Colonic mucosa (tissue), 4 donors: ENCODE results near the gene COL20A1. TPM values are rescaled to one million over a fixed set of nuclear protein-coding genes. Genes with fewer than 3 reads are reported as not detected.
"Not testable (repeated sequence)": the region's sequence is repeated elsewhere in the genome, so short reads cannot be mapped to it uniquely, and the experiment has no call there.

Experiments used
- DNase-seq: peaks from one replicate; pipeline ENCODE4 v3.0.0-alpha.2; 2020
- H3K27ac ChIP-seq: fragments of 200-600 bp; one replicate; pipeline ENCODE4 v1.8.0; 2021
- H3K27me3 ChIP-seq: fragments of 200-600 bp; one replicate; pipeline ENCODE4 v1.8.0; 2021
- H3K36me3 ChIP-seq: fragments of 200-600 bp; one replicate; pipeline ENCODE4 v1.8.0; 2021
- H3K4me1 ChIP-seq: fragments of 200-600 bp; one replicate; pipeline ENCODE4 v1.8.0; 2021; ENCODE audit warnings: mild to moderate bottlenecking
- H3K4me3 ChIP-seq: fragments of 200-600 bp; one replicate; pipeline ENCODE4 v1.8.0; 2021
- H3K9ac ChIP-seq, 2 donors: one replicate each; pipeline ENCODE4 v1.7.0; 2013; ENCODE audit warnings: control low read depth in 2 of 2, low read depth in 2 of 2, low read length in 2 of 2
- H3K9me3 ChIP-seq: fragments of 200-600 bp; one replicate; pipeline ENCODE4 v1.8.0; 2021
- intact Hi-C: fragments of 100-400 bp; cut with DNase I; formaldehyde crosslinking; loops from one replicate; pipeline ENCODE4 v1.14.1; 2022
- total RNA-seq, 2 donors: library from RNA; stranded (reverse); fragmentation: NEBNext Ultra II Directional in 1 of 2; extraction: Animal tissue kit (Norgen Biotek cat#: 25700) in 1 of 2; gene quantifications; one replicate each; pipeline ENCODE4 v1.2.1, GENCODE V29; 2021
- TF ChIP-seq, protein P1 (sequence below): fragments of 200-600 bp; IDR thresholded peaks from one replicate; pipeline ENCODE4 v1.8.0; 2022; ENCODE audit warnings: antibody characterized with exemption, mild to moderate bottlenecking
- donor health status: healthy.
- donor health status: DM: no; HTN: no; CAD: no.
- donor health status: DM: no; HTN: no; CAD: no.

The COL20A1 gene
- total RNA-seq, 2 donors from 2014 or later, result not detected

DNA sequence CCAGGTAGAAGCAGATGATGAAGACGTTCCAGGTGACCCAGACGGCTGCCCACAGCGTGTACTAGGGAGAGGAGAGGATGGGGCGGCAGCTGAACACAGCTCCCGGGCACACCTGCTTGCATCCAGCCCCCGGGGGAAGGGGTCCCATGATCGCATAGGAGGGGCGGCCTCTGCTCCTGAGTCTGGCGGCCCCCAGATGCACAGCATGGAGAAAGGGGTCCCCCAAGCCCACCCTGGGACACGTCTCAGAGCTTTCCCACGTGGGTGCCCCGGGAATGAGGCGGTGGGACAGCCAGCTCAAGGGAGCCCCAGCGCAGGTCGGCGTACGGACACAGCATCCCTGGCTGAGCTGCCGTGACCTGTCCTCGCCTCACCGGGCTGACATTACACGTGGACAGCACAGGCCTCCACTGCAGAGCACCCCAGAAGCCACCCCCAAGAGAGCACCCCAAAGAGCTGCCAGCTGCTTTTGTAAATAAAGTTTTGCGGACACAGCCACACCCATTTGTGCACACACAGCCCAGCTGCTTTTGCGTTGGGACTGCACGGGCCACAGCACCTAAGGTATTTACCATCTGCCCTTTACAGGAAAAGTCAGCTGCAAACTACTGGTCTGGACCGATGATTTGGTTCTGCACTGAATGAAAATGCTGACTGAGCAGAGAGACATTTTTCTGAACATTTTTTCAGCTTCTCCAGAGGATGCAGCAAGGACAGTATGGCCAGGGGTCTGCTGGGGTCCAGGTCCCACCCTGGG is 44.0 kb upstream of the COL20A1 start:
- Histone ChIP-seq H3K9me3 (no peaks in the 10 kb centered on the region), H3K4me3 (no peak overlapping the region), H3K4me1 (no peaks in the 10 kb centered on the region), H3K9ac (no peak overlapping the region), H3K36me3 (no peaks in the 10 kb centered on the region), H3K27me3 (peaks cover 24% of the 10 kb centered on the region), H3K27ac (no peak overlapping the region)
- TF ChIP-seq, protein P1, sequence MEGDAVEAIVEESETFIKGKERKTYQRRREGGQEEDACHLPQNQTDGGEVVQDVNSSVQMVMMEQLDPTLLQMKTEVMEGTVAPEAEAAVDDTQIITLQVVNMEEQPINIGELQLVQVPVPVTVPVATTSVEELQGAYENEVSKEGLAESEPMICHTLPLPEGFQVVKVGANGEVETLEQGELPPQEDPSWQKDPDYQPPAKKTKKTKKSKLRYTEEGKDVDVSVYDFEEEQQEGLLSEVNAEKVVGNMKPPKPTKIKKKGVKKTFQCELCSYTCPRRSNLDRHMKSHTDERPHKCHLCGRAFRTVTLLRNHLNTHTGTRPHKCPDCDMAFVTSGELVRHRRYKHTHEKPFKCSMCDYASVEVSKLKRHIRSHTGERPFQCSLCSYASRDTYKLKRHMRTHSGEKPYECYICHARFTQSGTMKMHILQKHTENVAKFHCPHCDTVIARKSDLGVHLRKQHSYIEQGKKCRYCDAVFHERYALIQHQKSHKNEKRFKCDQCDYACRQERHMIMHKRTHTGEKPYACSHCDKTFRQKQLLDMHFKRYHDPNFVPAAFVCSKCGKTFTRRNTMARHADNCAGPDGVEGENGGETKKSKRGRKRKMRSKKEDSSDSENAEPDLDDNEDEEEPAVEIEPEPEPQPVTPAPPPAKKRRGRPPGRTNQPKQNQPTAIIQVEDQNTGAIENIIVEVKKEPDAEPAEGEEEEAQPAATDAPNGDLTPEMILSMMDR, result no peak
- intact Hi-C loops, result no loop called here
- no peak for DNase-seq

DNA sequence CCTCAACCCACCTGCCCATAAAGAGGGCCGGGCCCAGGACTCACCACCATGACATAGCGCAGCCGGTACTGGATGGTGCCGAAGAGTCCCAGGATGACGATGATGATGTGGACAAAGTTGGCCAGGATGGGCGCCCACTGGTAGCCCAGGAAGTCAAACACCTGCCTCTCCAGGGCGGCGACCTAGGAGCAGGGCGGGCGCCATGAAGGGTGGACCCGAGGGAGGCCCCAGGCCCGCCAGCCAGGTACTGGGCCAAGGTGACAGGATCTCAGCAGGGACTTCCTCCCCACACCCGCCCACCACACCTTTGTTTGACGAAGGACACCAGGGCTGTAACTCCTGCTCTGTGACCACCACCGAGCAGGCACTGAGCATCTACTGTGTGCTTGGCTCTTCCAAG is 43.1 kb upstream of the COL20A1 start:
- H3K36me3 ChIP-seq, result no peaks in the 10 kb centered on the region
- no peak overlapping the region for H3K4me3 ChIP-seq
- H3K27me3 ChIP-seq, result peaks cover 33% of the 10 kb centered on the region
- no peaks in the 10 kb centered on the region for H3K9me3 ChIP-seq
- TF ChIP-seq, protein P1, result no peak
- DNase-seq, result no peak
- H3K9ac ChIP-seq, result no peak overlapping the region
- no peak overlapping the region for H3K27ac ChIP-seq
- H3K4me1 ChIP-seq, result no peaks in the 10 kb centered on the region
- intact Hi-C loops, result no loop called here

DNA sequence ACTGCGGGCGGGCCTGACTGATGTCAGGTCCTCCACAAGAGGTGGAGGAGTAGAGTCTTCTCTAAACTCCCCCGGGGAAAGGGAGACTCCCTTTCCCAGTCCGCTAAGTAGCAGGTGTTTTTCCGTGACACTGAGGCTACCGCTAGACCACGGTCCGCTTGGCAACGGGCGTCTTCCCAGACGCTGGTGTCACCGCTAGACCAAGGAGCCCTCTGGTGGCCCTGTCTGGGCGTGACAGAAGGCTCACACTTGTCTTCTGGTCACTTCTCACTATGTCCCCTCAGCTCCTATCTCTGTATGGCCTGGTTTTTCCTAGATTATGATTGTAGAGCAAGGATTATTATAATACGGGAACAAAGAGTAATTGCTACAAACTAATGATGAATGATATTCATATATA is 41.6 kb upstream of the COL20A1 start:
- DNase-seq, H3K27ac ChIP-seq, H3K9ac ChIP-seq, H3K36me3 ChIP-seq, H3K4me1 ChIP-seq, H3K9me3 ChIP-seq, intact Hi-C loops, H3K4me3 ChIP-seq: not testable (repeated sequence)
- peaks cover 39% of the 10 kb centered on the region for H3K27me3 ChIP-seq

DNA sequence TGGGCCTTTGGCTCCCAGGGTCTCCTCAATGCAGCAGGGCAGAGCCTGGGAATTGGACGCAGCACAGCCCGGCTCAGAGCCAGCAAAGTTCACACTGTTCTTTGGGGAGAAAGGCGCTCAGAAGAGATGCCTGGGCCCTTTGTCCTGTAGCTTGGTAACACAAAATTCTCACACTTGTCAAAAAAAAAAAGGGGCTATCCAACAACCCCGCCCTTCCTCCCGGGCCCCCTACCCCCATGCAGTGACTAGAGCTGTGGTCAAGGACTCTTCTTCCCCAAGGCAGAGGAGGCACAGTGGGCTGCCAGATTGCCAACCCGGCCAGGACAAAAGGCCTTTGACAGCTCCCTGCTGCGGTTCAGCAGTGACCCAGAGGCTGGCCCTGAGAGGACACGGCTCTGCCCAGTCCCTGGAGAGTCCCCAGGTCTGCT is 40.7 kb upstream of the COL20A1 start:
- H3K27me3 ChIP-seq, result peaks cover 32% of the 10 kb centered on the region
- intact Hi-C loops, result no loop called here
- no peak for DNase-seq

DNA sequence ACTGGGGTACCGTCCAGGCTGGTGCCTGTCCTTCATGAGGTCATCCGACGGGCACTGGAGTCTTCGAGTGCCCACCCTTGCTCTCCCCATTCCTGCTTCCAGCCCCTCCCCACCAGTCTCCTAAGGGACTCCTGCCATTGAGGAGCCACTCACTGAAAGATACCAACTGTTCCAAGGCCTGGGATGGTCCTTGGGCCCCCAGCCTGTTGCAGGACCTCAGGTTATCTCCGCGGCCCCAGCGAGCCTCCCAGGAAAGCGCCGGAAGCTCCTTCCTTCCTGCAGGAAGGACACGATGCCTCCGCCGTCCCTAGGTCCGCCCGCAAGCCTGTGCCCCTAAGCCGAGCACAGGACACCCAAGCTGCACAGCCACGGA is 39.9 kb upstream of the COL20A1 start:
- Histone ChIP-seq H3K36me3 (no peaks in the 10 kb centered on the region), H3K9ac (no peak overlapping the region), H3K4me3 (no peak overlapping the region), H3K27ac (no peak overlapping the region), H3K4me1 (no peaks in the 10 kb centered on the region), H3K27me3 (peaks cover 32% of the 10 kb centered on the region), H3K9me3 (no peaks in the 10 kb centered on the region)
- no peak for DNase-seq
- TF ChIP-seq, protein P1, result no peak
- intact Hi-C loops, result no loop called here

More for the DNA sequence above, 40.7 kb upstream of the COL20A1 start:
- Histone ChIP-seq H3K9ac (no peak overlapping the region), H3K4me1 (no peaks in the 10 kb centered on the region), H3K36me3 (no peaks in the 10 kb centered on the region), H3K27ac (no peak overlapping the region), H3K4me3 (no peak overlapping the region), H3K9me3 (no peaks in the 10 kb centered on the region)
- TF ChIP-seq, protein P1, result no peak

DNA sequence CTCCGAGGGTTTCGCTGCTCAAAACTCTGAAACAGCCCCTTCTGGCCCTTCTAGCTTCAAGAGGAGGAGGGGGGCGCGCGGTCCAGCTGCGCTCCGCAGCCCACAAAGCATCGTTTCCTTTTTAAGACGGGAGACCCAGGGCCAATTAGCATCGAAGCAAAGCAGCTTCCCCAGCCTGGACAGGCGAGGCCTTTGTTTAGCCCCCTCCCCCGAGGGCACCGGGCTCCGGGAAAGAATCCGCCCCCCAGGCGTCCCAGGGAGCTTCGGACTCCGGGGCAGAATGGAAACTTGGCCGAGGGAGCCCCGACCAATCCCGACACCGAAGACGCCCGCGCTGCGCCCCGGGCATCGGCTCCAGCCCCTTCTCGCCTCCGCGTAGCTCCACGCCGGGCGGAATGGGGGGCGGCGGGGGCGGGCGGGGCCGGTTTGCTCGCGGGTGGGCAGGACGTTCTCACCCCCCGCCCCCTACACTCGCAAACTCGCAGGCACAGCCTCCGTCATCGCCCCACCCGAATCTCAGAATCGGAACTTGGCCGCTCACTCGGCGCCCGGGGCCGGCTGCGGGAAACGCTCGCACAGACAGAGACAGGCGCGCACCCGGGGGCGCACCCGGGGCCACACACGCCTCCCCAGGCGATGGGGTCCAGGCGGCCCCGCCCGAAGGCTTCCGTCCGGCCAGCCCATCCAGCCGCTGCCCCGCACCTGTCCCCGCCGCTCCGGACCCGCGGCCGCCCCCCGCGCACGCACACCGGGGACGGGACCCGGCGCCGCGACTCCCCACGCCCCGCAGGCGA is 39.4 kb upstream of the COL20A1 start:
- Histone ChIP-seq H3K27ac (no peak overlapping the region), H3K9ac (no peak overlapping the region), H3K36me3 (no peaks in the 10 kb centered on the region), H3K4me1 (no peaks in the 10 kb centered on the region), H3K27me3 (peaks cover 32% of the 10 kb centered on the region), H3K9me3 (no peaks in the 10 kb centered on the region), H3K4me3 (no peak overlapping the region)
- DNase-seq, result no peak
- intact Hi-C loops, result no loop called here
- TF ChIP-seq, protein P1, result no peak
